K562 (cell line): ENCODE measurements around the gene MYLK4. TPM values are rescaled to one million over a fixed set of nuclear protein-coding genes. Genes with fewer than 3 reads are reported as not detected.

Experiments used
- BRF1 ChIP-seq: IDR thresholded peaks from 3 replicates; pipeline ENCODE4 v1.6.1; 2011; ENCODE audit warnings: borderline replicate concordance, mild to moderate bottlenecking; ENCODE audit not compliant: insufficient read length; ENCODE audit errors: extremely low read depth
- FOS ChIP-seq: IDR thresholded peaks from 3 replicates; pipeline ENCODE4 v1.6.1; 2011; ENCODE audit not compliant: insufficient read length; ENCODE audit errors: extremely low read depth
- IFI16 ChIP-seq: fragments of 250-450 bp; sonication (Bioruptor Pico); IDR thresholded peaks from 2 replicates; pipeline ENCODE4 v2.1.2; 2022; ENCODE audit warnings: mild to moderate bottlenecking, inconsistent platforms
- L3MBTL2 ChIP-seq: fragments of 450-650 bp; IDR thresholded peaks from 2 replicates; pipeline ENCODE4 v1.6.1; 2016; ENCODE audit warnings: mild to moderate bottlenecking, moderate library complexity
- NBN ChIP-seq: fragments of 450-650 bp; IDR thresholded peaks from 2 replicates; pipeline ENCODE4 v1.6.1; 2016; ENCODE audit warnings: low read depth, mild to moderate bottlenecking
- NCOA2 ChIP-seq, 2 experiments: fragments of 450-650 bp; IDR thresholded peaks; 2 replicates each; pipeline ENCODE4 v1.6.1; 2018; ENCODE audit warnings: mild to moderate bottlenecking in 2 of 2, moderate library complexity in 1 of 2; ENCODE audit not compliant: partially characterized antibody in 2 of 2
- NR2C2 ChIP-seq, 2 experiments: fragments of 200-800 bp in 1 of 2; sonication (Bioruptor generic) in 1 of 2; sonication (generic) in 1 of 2; formaldehyde crosslinking in 1 of 2; IDR thresholded peaks; 2 replicates each; pipeline versions ENCODE4 v1.6.1 to v1.8.0; 2016 to 2022; ENCODE audit warnings: mild to moderate bottlenecking in 1 of 2, missing compliant biosample characterization in 1 of 2, missing genetic modification characterization in 1 of 2, missing genetic modification reagents in 1 of 2
- RAD51 ChIP-seq: fragments of 450-650 bp; IDR thresholded peaks from 2 replicates; pipeline ENCODE4 v1.7.1; 2016; ENCODE audit warnings: low read depth, mild to moderate bottlenecking, borderline replicate concordance
- SMARCB1 ChIP-seq: IDR thresholded peaks from 2 replicates; pipeline ENCODE4 v1.6.1; 2011; ENCODE audit warnings: improper control_type of control experiment, low read depth; ENCODE audit not compliant: insufficient read length
- SNRNP70 ChIP-seq: fragments of 200-400 bp; formaldehyde crosslinking; optimal IDR thresholded peaks from 2 replicates; pipeline ENCODE3; 2017; ENCODE audit warnings: low read depth, low read length
- SPI1 ChIP-seq: IDR thresholded peaks from 2 replicates; pipeline ENCODE4 v1.6.1; 2011; ENCODE audit warnings: low read depth, low read length, control low read depth, borderline replicate concordance
- SREBF1 ChIP-seq: fragments of 150-350 bp; IDR thresholded peaks from 2 replicates; pipeline ENCODE4 v1.6.1; 2014; ENCODE audit warnings: antibody characterized with exemption, low read depth, low read length, borderline replicate concordance
- SRF ChIP-seq, 2 experiments: fragments of 250-450, 450-650 bp in 1 of 2; sonication (Bioruptor Pico) in 1 of 2; sonication (generic) in 1 of 2; formaldehyde crosslinking; IDR thresholded peaks; 2 replicates each; pipeline versions ENCODE4 v1.5.0 to v1.5.1; 2020 to 2022; ENCODE audit warnings: mild to moderate bottlenecking in 1 of 2, missing genetic modification reagents in 1 of 2
- STAG1 ChIP-seq: sonication (generic); formaldehyde crosslinking; IDR thresholded peaks from 2 replicates; pipeline ENCODE4 v1.5.0; 2020; ENCODE audit warnings: missing genetic modification reagents, borderline replicate concordance
- TBL1XR1 ChIP-seq, 2 experiments: IDR thresholded peaks; 2 replicates each; pipeline ENCODE4 v1.6.1; 2012; ENCODE audit warnings: improper control_type of control experiment in 2 of 2, low read length in 2 of 2, mild to moderate bottlenecking in 1 of 2
- THRAP3 ChIP-seq: fragments of 450-650 bp; IDR thresholded peaks from 2 replicates; pipeline ENCODE4 v1.6.1; 2016; ENCODE audit warnings: mild to moderate bottlenecking, inconsistent platforms, borderline replicate concordance
- USF1 ChIP-seq: sonication (generic); formaldehyde crosslinking; IDR thresholded peaks from 2 replicates; pipeline ENCODE4 v1.9.0; 2022; ENCODE audit warnings: mild to moderate bottlenecking, missing genetic modification reagents
- ZNF224 ChIP-seq: sonication (generic); formaldehyde crosslinking; IDR thresholded peaks from 2 replicates; pipeline ENCODE4 v1.8.0; 2022; ENCODE audit warnings: mild to moderate bottlenecking, missing genetic modification reagents
- ZNF316 ChIP-seq: fragments of 450-650 bp; IDR thresholded peaks from 2 replicates; pipeline ENCODE4 v1.6.1; 2016
- ZNF830 ChIP-seq: fragments of 250-450 bp; sonication (Bioruptor Pico); IDR thresholded peaks from 2 replicates; pipeline ENCODE4 v1.5.0; 2021; ENCODE audit warnings: mild to moderate bottlenecking
- ZZZ3 ChIP-seq: fragments of 450-650 bp; IDR thresholded peaks from 2 replicates; pipeline ENCODE4 v1.6.1; 2016; ENCODE audit warnings: antibody characterized with exemption, mild to moderate bottlenecking, moderate library complexity
- polyA plus RNA-seq, 8 experiments: library from polyadenylated mRNA; depleted of rRNA in 4 of 8; stranded (reverse) in 5 of 8; unstranded in 3 of 8; fragments of >200 nt; fragmentation: Nextera tagmentation in 2 of 8; fragmentation: Illumina TruSeq in 1 of 8; extraction: Ambion mirVana in 2 of 8; extraction: Trizol in 1 of 8; gene quantifications; 2 replicates each; pipeline versions ENCODE4 v1.2.1 to v1.2.3, GENCODE V29; 2011 to 2014; ENCODE audit warnings: inconsistent platforms in 1 of 8, missing spikeins in 1 of 8
- total RNA-seq, 7 experiments: library from RNA; depleted of rRNA in 6 of 7; stranded (reverse); fragments of >200 nt in 6 of 7; fragmentation: Illumina TruSeq in 2 of 7; extraction: Trizol in 2 of 7; gene quantifications; 2 replicates each; pipeline versions ENCODE4 v1.2.1 to v1.2.3, GENCODE V29; 2011 to 2021; ENCODE audit warnings: low replicate concordance in 1 of 7
- TF ChIP-seq, protein P1 (sequence below), 2 experiments: fragments of 450-650 bp; formaldehyde crosslinking in 1 of 2; IDR thresholded peaks; 2 replicates each; pipeline versions ENCODE4 v1.4.0 to v1.6.1; 2014 to 2020; ENCODE audit warnings: mild to moderate bottlenecking in 2 of 2, borderline replicate concordance in 1 of 2, low read depth in 1 of 2

The MYLK4 gene
- total and polyA plus RNA-seq, 9 of the 15 experiments (the other 6 are each of a cell fraction or from before 2014, with no cell fraction given): 0.01 to 0.15 (median 0.06) TPM

GRCh38 chr6:2733324-2733723 is 17.4 kb downstream of the MYLK4 start (continued):
- TF ChIP-seq RAD51 (peak; percentile 32; the same call in 1 of the 2 replicates), SMARCB1 (peak; percentile 36), NR2C2 (CRISPR knock-in tag; IDR thresholded peaks at IDR 0.05) (no peak), NR2C2 (tag; IDR thresholded peaks at IDR 0.05) (peak; percentile 36; the same call in 1 of the 2 replicates), L3MBTL2 (peak; percentile 65), IFI16 (CRISPR knock-in tag) (no peak), USF1 (peak; percentile 60), SNRNP70 (no peak), ZNF224 (no peak), NCOA2 (IDR thresholded peaks at IDR 0.05; ENCODE audit: partially characterized antibody in 2 of 2) (no peak), SREBF1 (no peak), ZNF830 (no peak), SPI1 (peak; percentile 96), FOS (no peak), TBL1XR1 (IDR thresholded peaks at IDR 0.05; ENCODE audit: low read length in 2 of 2) (no peak), ZZZ3 (no peak), THRAP3 (no peak), STAG1 (no peak), BRF1 (no peak), NBN (peak; percentile 44; the same call in 1 of the 2 replicates), SRF (CRISPR knock-in tag; IDR thresholded peaks at IDR 0.05) (no peak; a peak in 1 of 4 replicates), ZNF316 (no peak)
- TF ChIP-seq, protein P1, sequence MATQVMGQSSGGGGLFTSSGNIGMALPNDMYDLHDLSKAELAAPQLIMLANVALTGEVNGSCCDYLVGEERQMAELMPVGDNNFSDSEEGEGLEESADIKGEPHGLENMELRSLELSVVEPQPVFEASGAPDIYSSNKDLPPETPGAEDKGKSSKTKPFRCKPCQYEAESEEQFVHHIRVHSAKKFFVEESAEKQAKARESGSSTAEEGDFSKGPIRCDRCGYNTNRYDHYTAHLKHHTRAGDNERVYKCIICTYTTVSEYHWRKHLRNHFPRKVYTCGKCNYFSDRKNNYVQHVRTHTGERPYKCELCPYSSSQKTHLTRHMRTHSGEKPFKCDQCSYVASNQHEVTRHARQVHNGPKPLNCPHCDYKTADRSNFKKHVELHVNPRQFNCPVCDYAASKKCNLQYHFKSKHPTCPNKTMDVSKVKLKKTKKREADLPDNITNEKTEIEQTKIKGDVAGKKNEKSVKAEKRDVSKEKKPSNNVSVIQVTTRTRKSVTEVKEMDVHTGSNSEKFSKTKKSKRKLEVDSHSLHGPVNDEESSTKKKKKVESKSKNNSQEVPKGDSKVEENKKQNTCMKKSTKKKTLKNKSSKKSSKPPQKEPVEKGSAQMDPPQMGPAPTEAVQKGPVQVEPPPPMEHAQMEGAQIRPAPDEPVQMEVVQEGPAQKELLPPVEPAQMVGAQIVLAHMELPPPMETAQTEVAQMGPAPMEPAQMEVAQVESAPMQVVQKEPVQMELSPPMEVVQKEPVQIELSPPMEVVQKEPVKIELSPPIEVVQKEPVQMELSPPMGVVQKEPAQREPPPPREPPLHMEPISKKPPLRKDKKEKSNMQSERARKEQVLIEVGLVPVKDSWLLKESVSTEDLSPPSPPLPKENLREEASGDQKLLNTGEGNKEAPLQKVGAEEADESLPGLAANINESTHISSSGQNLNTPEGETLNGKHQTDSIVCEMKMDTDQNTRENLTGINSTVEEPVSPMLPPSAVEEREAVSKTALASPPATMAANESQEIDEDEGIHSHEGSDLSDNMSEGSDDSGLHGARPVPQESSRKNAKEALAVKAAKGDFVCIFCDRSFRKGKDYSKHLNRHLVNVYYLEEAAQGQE (IDR thresholded peaks at IDR 0.05; ENCODE audit: borderline replicate concordance): no peak
- TF ChIP-seq, protein P1 (CRISPR knock-in tag; IDR thresholded peaks at IDR 0.05; ENCODE audit: low read depth): no peak
